Hematopoietic multipotent progenitor cell treated with erythropoietin and hydrocortisone succinate and interleukin-3 and kit ligand, for 15 days (in vitro differentiated cells): ENCODE data around the gene ODAD4.

ENCODE experiments used
- DNase-seq: peaks from one replicate; pipeline ENCODE4 v3.0.0-alpha.2; 2015; ENCODE audit warnings: low spot score

ODAD4 gene, protein sequence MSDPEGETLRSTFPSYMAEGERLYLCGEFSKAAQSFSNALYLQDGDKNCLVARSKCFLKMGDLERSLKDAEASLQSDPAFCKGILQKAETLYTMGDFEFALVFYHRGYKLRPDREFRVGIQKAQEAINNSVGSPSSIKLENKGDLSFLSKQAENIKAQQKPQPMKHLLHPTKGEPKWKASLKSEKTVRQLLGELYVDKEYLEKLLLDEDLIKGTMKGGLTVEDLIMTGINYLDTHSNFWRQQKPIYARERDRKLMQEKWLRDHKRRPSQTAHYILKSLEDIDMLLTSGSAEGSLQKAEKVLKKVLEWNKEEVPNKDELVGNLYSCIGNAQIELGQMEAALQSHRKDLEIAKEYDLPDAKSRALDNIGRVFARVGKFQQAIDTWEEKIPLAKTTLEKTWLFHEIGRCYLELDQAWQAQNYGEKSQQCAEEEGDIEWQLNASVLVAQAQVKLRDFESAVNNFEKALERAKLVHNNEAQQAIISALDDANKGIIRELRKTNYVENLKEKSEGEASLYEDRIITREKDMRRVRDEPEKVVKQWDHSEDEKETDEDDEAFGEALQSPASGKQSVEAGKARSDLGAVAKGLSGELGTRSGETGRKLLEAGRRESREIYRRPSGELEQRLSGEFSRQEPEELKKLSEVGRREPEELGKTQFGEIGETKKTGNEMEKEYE

DNA sequence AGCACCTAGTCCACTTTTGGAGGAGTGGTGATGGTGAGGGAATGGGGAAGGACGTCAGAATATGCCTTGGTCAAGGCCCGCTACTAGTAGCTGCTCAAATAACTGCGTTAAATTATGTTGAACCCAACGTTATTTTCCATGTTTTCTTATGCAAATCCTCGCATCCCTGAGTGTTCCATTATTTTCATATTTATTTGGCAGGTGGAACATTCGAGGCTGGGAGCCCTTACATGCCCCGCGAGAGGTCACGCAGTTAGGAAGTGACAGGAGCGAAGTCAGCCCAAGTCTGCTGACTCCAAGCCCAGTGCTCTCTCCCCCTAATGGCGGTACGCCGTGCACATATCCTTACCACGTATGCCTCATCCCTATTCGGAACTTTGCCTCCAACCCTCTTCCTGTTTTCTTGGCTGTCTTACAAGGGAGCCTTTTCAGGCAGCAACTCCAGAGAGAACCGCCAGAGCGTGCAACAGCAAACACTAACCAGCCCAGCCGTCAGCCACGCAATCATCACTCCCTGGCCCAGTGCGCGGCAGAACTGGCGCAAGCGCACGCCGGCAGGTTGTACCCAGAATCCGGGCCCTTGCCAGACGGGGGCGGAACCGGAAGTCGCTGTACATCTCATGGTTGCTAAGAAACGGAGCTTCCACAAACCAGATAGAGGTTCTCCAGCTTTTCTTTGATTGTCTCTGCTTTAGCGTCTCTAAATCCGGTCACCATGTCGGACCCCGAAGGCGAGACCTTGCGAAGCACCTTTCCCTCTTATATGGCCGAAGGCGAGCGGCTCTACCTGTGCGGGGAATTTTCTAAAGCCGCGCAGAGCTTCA lies at the start of gene ODAD4:
Gene ODAD4, plus strand, starts transcription at position 609 of the 824 bp plus-strand sequence. Its CDS starts 107 bp downstream, at position 716.
- peak; percentile 98 for DNase-seq

DNA sequence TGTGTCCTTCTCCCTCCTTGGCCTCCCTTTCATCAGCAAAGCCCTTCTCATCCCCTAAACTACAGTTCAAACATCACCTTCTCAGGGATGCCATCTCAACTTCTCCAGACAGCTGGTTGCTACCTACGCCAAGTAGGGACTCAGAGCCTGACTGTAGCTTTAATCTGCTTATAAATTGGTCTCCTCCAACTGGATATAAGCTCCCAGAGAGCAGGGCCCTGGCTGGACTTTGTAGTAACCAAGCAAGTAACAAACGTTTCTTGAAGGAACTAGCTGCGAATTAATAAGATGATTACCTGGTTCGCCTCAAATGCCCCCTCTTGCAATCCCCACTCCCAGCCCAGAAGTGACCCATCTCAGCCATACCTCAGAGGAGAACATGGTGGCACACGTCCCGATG lies 47.7 kb upstream of the ODAD4 start:
- DNase-seq: no peak

DNA sequence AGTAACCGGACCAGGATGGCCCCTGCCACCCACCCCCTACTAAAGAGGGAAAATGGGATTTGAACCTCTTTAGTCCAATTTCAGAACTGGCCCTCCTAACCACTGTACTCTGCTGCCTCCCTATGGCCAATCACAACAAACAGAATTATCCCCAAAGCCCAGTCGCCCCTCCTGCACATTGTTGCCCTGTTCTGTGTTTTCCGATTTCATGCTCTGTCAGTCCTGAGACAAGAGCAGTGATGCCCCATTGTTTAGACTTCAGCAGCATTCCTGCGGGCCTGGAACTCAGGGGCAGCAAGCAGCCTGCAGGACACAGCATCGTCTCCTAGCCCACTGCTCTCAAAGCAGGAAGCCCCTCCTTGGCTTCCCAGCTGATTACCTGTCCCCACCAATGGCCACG lies 44.7 kb upstream of the ODAD4 start:
- no peak for DNase-seq

DNA sequence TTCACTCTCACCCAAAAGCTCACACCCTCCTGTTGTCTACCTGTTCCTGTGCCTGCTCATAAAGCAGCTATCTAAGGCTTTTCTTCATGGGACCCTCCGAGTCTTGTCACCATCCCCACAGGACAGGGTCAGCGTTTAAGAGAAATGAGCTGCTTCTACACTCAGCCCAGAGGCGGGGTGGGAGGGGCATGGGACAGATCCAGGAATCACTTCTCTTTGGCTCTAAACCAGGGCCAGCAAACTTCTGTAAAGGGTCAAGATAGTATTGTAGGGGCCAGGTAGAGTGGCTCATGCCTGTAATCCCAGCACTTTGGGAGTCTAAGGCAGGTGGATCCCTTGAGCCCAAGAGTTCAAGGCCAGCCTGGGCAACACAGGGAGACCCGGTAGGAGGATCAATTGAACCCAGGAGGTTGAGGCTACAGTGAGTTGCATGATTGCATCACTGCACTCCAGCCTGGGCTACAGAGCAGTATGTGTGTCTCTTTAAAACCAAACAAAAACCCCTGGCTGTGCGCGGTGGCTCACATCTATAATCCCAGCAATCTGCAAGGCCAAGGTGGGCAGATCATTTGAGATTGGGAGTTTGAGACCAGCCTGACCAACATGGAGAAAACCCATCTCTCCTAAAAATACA lies 42.0 kb upstream of the ODAD4 start:
- no peak for DNase-seq

DNA sequence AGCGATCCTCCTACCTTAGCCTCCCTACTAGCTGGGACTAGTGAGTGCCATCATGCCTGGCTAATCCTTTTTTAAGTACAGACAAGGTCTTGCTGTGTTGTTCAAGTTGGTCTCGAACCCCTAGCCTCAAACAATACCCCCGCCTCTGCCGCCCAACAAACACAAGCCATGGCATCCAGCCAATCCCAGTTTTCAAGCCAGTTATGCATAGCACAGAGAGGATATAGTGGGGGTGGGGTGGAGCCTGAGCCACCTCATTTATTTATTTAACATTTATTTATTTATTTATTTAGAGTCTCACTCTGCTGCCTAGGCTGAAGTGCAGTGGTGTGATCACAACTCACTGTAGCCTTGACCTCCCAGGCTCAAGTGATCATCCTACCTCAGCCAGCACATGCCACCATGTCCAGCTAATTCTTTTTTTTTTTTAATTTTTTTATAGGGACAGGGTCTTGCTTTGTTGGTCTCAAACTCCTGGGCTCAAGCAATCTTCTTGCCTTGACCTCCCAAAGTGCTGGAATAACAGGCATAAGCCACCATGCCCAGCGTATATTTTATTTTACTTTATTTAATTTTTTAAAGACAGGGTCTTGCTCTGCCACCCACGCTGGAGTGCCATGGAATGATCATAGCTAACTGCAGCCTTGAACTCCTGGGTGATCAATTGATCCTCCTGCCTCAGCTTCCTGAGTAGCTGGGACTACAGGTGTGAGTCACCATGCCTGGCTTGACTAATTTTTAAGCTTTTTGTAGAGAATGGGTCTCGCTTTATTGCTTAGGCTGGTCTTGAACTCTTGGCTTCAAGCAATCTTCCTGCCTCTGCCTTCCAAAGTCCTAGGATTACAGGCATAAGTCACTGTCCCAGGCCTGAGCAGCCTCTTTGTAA lies 39.0 kb upstream of the ODAD4 start:
- DNase-seq: no peak

DNA sequence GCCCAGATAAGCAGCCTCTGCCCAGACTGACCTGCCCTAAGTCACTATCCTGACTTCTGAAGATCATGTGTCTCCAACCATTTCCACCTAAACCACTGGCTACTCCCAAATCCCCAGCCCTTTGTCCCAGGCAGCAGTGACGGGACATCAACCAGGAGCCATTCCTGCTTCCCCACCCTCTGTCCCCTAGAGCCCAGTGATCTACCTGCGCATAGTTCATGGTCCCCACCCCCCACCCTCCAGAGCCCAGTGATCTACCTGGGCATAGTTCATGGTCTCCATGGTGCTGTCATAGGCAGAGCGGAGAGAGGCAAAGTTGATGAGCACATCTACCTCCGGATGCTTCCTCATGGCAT lies 38.4 kb upstream of the ODAD4 start:
- no peak for DNase-seq

DNA sequence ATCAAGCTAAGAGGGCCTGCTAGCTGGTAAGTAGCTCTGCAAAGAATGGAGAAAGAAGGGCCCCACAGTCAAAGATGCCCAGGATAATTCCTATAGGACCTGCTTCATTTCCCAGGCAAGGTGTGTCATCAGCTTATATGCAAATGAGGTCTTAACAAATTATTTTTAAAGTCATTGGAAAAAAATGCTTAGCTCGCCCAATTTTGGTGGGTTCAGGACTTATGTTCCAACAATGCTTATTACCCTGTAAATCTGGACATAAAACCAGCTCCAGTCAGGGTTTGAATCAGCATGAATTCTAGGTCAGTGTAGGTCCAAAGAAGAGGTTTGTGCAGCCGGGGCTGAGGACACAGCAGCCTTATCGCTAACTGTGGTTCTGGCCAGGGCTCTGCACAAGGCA lies 37.0 kb upstream of the ODAD4 start:
- DNase-seq: no peak

DNA sequence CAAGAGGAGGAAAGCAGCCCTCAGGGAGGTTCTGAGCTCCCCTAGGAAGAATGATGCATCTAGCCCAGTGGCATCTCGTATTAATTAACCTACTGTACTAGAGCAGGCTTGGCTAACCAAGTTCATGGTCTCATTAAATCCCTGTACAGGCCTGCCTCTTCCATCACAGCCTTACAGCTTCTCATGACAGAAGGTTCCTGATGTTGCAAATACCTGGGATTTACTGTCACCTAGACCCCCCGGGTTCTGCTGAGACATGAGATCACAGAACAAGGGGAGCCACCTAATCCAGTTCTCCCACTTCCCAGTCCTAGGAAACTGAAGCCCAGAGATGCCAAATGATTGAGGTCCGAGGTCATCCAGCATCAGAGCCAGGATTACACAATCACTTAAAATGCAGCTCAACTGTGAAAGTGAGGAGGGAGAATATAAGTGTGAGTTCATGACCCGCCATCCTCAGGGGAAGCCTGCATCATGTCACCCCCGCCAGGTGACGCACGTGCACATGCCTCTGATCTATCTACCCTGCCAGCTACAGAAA lies 35.6 kb upstream of the ODAD4 start:
- no peak for DNase-seq

DNA sequence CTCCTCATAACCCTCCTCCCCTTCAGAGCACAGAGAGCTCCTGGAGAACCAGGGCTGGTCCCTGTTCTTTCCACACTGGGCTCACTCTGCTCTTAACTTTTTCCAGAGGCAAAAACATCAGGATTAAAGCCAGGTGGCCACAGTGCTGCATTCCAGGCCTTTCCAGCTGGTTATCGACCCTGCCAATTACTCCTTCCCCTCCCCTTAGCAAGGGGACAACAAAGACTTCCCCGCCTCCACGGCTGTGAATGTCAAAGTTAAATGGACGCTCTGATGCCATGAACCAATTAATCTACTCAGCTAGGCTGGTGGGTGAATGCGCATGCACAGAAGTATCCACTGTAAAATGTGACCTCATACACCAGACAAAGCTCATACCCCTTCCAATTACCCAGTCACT lies 34.8 kb upstream of the ODAD4 start:
- DNase-seq: no peak

DNA sequence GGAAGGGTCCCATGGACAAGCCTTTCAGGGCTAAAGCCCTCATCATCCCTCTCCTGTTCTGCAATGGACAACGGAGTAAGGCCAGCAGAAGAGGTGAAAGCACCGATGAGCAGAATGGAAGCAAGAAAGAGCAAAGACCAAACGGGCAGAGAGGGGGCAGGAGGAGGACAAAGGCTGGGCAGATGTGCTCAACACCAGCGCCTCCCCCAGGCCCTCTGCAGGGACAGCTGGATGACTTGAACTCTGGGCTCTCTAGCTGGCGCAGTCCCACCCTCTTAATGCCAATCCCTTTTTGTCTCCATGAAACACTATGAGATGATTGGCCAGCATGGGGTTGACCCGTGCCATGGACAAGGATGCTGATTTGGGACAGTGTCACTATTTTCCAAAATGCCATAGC lies 33.7 kb upstream of the ODAD4 start:
- DNase-seq: no peak

DNA sequence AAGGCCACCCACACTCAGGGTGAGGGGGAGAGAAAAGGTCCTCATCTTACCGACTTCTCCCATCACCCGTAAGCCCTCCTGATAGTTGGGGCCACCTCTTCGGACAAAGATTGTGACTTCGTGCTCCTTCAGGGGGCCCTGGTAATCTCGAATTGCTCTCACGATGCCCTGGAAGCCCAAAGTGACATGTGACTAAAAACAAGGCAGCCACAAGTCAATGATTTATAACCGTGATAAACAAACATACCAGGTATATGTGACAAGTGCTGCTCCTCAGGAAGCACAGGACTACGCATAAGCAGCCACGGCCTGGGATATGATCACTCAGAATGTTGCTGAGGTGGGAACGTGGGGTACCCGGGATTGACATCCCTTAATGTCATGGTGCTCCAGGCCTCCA lies 28.8 kb upstream of the ODAD4 start:
- DNase-seq: no peak

DNA sequence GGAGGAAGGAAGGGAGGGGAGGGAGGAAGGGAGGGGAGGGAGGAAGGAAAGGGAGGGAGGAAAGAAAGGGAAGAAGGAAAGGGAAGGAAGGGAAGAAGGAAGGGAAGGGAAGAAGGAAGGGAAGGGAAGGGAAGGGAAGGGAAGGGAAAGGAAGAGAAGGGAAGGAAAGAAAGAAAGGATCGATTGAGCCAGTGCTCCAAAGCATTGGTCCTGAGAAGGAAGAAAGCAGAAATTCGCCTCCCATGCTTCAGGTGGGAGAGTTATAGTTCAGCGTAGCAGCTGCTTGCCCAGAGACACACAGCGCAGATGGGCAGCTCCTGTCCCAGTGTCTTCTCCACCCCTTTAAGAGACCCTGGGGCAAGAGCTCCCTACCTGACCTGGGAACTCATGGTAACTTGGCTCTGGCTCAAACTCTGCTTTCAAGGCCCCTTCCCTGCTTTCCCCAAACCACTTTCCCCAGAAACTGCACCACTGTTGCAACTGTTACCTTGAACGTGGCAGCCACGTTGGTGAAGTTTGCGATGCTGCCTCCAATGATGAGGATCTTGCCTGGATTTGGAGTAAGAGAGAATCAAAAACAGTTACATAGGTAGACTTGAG lies 26.1 kb upstream of the ODAD4 start:
- DNase-seq: no peak

DNA sequence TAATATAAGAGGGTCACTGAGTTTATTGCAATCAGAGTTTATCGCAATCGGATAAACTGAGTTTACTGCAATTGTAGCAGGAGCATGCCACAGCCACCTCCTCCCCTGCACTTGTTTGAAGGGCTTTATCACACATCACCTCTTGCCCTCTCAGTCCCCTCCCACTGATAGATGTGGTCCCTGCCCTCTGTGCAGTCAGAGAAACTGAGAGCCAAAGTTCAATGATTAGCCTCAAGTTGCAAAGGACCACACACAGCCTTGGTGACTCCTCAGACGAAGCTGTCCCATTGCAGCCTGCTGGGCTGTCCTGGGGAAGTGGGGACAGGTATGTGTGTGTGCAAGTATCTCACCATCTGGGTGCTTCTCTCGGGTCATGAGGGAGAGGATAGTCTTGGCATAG lies 25.2 kb upstream of the ODAD4 start:
- DNase-seq: no peak

DNA sequence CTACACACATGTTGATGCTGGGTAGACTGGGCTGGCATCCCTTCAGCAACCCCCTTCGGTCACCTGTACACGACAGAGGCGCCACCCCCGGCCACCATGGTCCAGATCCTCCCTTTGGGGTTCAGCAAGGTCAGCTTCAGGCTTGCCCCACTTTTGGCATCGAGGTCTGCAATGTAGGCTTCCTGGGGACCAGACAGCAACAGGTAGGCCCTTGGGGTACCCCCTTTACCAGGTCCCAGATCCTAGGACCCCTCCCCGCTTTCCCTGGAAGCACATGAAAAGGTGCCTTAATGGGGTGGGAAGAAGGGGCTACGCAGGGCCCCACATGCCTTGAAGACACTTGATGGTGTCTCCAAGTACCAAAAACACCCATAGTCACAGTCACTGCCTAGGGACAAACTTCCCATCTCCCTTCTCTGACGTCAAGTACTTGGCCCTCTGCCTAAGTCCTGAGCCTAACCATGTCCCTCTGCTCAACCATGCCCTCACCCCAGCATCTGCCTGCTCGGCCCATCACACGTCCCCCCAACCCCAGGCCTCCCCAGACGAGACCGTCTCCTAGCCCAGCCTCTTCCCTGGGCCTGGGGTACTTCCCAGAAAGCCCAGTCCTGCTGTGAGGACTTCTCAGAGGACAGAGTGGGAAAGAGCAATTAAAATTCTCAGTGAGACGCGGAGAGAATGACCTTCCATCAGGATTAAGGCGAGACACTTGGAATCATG lies 23.8 kb upstream of the ODAD4 start:
- no peak for DNase-seq

DNA sequence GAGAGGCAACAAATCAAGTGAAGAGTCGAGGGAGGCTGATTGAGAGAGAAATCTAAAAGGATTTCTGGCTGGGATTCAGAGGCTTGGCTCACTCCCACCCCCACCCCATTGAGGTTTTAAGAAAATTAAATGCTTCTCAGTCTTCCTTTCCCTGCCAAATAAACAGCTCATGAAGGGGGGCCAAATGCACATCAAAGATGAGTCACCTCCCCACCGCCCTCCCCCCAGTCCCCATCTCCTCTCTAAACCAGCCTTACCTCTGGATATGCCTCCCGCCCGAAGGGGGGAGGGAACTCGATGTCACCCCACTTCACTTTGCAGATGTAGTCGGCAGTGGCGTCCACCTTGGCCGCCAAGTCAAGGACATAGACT lies 23.2 kb upstream of the ODAD4 start:
- DNase-seq: no peak

DNA sequence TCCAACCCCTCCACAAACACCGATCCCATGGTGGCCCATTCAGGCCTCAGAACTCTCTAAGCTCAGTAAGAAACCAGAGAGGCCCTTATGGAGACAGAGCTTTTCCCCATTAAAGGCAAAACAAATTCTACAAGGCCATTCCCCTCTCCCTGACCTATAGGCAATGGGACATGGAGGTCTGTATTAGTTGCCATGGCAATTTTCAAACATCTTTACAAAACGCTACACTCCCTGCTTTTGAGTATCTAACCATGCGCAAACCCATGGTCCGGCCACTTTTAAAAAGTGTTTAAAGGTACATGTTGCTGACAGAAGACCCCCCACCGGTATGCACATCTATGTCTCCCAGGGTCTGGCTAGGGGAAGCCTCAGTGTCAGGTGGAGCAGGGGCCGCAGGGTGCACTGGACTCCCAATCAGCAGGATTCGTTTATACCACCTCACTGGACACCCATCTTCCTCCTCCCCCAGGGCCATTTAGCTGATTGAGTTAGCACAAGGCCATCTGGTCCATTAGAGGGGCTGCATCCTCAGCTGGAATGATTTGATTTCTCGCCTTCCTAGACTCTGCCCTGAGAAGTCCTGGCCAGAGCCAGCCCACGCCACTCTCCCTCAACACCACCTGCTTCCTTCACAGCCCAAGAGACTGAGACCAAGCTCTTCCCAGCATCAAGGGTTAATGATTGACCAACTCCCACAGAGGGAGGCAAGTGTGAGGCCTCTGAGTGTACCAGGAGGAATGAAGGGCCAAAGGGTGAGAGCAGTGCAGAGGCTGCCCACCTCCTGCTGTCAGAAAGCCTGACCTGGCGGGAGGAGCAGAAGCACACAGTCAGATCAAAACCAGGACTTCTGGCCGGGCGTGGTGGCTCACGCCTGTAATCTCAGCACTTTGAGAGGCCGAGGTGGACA lies 22.5 kb upstream of the ODAD4 start:
- DNase-seq: no peak

DNA sequence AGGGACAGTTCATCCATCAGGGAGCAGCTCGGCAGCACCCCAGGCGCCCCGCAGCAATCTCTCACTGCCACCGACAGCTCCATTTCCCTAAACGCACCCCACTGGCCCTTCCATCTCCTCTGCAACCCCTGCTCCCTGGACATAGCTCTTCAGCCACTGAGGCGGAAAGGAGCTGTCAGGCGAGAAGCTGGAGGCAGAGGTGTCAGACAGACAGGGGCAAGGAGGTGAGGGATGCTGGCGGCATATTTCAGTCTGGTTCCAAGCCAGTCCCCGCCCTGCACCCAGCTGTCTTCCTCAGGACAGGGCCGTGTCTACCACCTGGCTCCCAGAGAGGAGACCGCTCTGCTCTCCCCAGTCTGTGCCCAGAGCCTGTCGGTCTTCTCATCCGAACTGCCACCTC lies 21.3 kb upstream of the ODAD4 start:
- no peak for DNase-seq

DNA sequence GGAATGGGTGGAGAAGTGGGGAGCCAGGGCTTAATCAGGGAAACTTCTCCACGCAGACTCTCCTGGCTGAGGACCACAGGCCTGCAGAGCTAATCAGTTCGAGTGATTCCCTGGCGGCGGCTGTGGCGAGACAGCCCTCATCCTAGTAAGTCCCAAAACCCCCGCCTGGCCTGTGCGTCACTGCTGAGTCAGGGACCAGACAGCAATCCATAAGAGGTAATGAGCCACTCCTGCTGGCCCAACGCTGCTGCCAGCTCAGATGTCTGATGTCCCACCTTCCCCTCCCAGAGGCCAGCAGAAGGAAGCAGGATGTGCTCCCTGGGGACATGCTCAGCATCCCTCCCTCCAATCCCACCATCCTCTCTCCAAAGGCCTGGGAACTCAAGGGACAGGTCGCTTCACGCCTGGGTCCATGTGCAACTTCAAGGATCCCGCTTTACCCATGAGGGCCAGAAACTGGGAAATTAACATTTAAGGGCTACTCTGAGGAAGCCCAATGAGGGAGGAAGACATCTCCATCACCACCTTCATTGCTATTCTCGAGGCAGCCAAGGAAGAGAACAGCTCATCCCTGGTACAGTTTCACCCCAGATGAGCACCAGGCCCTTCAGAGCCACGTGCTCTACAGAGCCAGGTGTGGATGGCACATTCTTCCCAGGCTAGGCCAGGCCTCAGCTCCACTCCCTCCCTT lies 19.6 kb upstream of the ODAD4 start:
- DNase-seq: no peak
